CD4-positive, alpha-beta T cell treated with Interleukin-15 for 1 hour (primary cell): ENCODE data around the gene ZFP3.
"Not testable (repeated sequence)": the region's sequence is repeated elsewhere in the genome, so short reads cannot be mapped to it uniquely, and the experiment has no call there.

ENCODE experiments used
- DNase-seq: peaks from one replicate; pipeline ENCODE4 v3.0.0-alpha.2; 2020

The ZFP3 gene

GRCh38 chr17:5139458-5139732, 61.1 kb downstream of the ZFP3 start:
- DNase-seq, result no peak

DNA sequence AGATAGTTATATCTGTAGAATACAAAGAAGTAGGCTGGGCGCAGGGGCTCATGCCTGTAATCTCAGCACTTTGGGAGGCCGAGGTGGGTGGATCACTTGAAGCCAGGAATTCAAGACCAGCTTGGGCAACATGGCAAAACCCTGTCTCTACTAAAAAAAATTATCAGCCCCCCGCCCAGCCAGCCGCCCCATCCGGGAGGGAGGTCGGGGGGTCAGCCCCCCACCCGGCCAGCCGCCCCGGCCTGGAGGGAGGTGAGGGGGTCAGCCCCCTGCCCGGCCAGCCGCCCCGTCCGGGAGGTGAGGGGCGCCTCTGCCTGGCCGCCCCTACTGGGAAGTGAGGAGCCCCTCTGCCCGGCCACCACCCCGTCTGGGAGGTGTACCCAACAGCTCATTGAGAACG, 64.6 kb downstream of the ZFP3 start:
- not testable (repeated sequence) for DNase-seq
